Natural killer cell (primary cell): ENCODE data around the gene ST8SIA1. TPM values are rescaled to one million over a fixed set of nuclear protein-coding genes. Genes with fewer than 3 reads are reported as not detected.
A peak's percentile ranks its signal among the peaks of the same experiment; 100 is the strongest.

Experiments used
- ATAC-seq, 3 donors: fragments of 150-1000 bp in 2 of 3; fragments of 200-7000 bp in 1 of 3; cut with Tn5 transposase; 1 replicate in 1 of 3; 2 replicates in 2 of 3; pipeline ENCODE4 v1.10.0; 2021; ENCODE audit warnings: mild to moderate bottlenecking in 2 of 3, moderate library complexity in 2 of 3
- DNase-seq, 2 donors: peaks; one replicate each; pipeline versions ENCODE4 v3.0.0 to v3.0.0-alpha.2; 2013 to 2021; ENCODE audit warnings: mixed read lengths in 1 of 2
- H3K27ac ChIP-seq: one replicate; pipeline ENCODE4 v1.5.1; 2013; ENCODE audit warnings: mild to moderate bottlenecking, low read length
- H3K27me3 ChIP-seq: one replicate; pipeline ENCODE4 v1.6.1; 2013; ENCODE audit warnings: low read length; ENCODE audit not compliant: control insufficient read depth, insufficient read depth
- H3K36me3 ChIP-seq: one replicate; pipeline ENCODE4 v1.6.1; 2013; ENCODE audit warnings: low read length; ENCODE audit not compliant: control insufficient read depth, insufficient read depth
- H3K4me1 ChIP-seq: one replicate; pipeline ENCODE4 v1.6.1; 2013; ENCODE audit warnings: low read length; ENCODE audit not compliant: control insufficient read depth, insufficient read depth
- H3K4me3 ChIP-seq: one replicate; pipeline ENCODE4 v1.5.1; 2013; ENCODE audit warnings: low read length
- H3K9me3 ChIP-seq: one replicate; pipeline ENCODE4 v1.6.1; 2013; ENCODE audit warnings: low read length; ENCODE audit not compliant: control insufficient read depth, insufficient read depth
- H3K27ac Mint-ChIP-seq, 2 donors: one replicate each; pipeline ENCODE4 v1.8.0; 2022; ENCODE audit warnings: mild to moderate bottlenecking in 2 of 2, mixed read lengths in 2 of 2, moderate library complexity in 1 of 2
- H3K27me3 Mint-ChIP-seq, 2 donors: one replicate each; pipeline ENCODE4 v1.8.0; 2022; ENCODE audit warnings: low read depth in 2 of 2, mixed read lengths in 2 of 2
- H3K36me3 Mint-ChIP-seq: one replicate; pipeline ENCODE4 v1.8.0; 2022; ENCODE audit warnings: mixed read lengths
- H3K4me1 Mint-ChIP-seq, 2 donors: one replicate each; pipeline ENCODE4 v1.8.0; 2022; ENCODE audit warnings: mixed read lengths in 2 of 2
- H3K4me3 Mint-ChIP-seq: one replicate; pipeline ENCODE4 v1.8.0; 2022; ENCODE audit warnings: mild to moderate bottlenecking, moderate library complexity, mixed read lengths
- H3K9me3 Mint-ChIP-seq, 2 donors: one replicate each; pipeline ENCODE4 v1.8.0; 2022; ENCODE audit warnings: mixed read lengths in 2 of 2
- WGBS: methylation state at CpG from one replicate; pipeline ENCODE4 v1.1.7; 2013; ENCODE audit warnings: missing lambda C conversion rate; ENCODE audit not compliant: insufficient coverage; 5-methylcytosine and 5-hydroxymethylcytosine counted together
- intact Hi-C: fragments of 100-400 bp; cut with micrococcal nuclease; formaldehyde crosslinking; loops from one replicate; pipeline ENCODE4 v1.14.2; 2022
- total RNA-seq, 4 donors: library from RNA; stranded (reverse); fragments of 120-200 nt in 1 of 4; gene quantifications; one replicate each; pipeline versions ENCODE4 v1.2.3 to v1.2.4, GENCODE V29; 2013 to 2022
- TF ChIP-seq, protein P1 (sequence below): fragments of 200-600 bp; IDR thresholded peaks from one replicate; pipeline ENCODE4 v1.8.0; 2022; ENCODE audit warnings: antibody characterized with exemption

Gene ST8SIA1
- total RNA-seq, 3 donors from 2014 or later (not counting 1 experiment from before 2014, with no cell fraction given): 0.60 to 0.79 TPM; not detected in 1

DNA sequence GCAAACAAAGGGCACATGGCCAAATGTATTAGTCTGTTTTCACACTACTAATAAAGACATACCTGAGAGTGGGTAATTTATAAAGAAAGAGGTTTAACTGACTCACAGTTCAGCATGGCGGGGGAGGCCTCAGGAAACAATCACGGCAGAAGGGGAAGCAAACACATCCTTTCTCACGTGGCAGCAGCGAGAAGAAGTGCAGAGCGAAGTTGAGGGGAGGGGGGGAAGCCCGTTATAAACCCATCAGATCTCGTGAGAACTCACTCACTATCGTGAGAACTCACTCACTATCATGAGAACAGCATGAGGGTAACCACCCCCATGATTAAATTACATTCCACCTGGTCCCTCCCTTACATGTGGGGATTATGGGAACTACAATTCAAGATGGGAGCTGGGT lies 66.1 kb downstream of the ST8SIA1 start:
- intact Hi-C loops: no loop called here
- TF ChIP-seq, protein P1, sequence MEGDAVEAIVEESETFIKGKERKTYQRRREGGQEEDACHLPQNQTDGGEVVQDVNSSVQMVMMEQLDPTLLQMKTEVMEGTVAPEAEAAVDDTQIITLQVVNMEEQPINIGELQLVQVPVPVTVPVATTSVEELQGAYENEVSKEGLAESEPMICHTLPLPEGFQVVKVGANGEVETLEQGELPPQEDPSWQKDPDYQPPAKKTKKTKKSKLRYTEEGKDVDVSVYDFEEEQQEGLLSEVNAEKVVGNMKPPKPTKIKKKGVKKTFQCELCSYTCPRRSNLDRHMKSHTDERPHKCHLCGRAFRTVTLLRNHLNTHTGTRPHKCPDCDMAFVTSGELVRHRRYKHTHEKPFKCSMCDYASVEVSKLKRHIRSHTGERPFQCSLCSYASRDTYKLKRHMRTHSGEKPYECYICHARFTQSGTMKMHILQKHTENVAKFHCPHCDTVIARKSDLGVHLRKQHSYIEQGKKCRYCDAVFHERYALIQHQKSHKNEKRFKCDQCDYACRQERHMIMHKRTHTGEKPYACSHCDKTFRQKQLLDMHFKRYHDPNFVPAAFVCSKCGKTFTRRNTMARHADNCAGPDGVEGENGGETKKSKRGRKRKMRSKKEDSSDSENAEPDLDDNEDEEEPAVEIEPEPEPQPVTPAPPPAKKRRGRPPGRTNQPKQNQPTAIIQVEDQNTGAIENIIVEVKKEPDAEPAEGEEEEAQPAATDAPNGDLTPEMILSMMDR: no peak
- H3K4me1 ChIP-seq: no peaks in the 10 kb centered on the region
- H3K36me3 ChIP-seq: no peaks in the 10 kb centered on the region
- Mint-ChIP-seq H3K36me3 (no peaks in the 10 kb centered on the region), H3K27me3 (peaks cover 16 to 43% of the 10 kb centered on the region in 2 donors), H3K4me3 (no peak overlapping the region), H3K9me3 (no peaks in the 10 kb centered on the region), H3K4me1 (peaks cover 6% of the 10 kb centered on the region in 2 donors), H3K27ac (no peak overlapping the region)
- H3K27ac ChIP-seq: no peak overlapping the region
- H3K27me3 ChIP-seq: no peaks in the 10 kb centered on the region
- no peak overlapping the region for H3K4me3 ChIP-seq
- 7% methylated on average over 3 of the region's 8 CpGs for WGBS
- H3K9me3 ChIP-seq: no peaks in the 10 kb centered on the region
- peak in 1 of 3 donors; percentile 55 for ATAC-seq
- no peak for DNase-seq

DNA sequence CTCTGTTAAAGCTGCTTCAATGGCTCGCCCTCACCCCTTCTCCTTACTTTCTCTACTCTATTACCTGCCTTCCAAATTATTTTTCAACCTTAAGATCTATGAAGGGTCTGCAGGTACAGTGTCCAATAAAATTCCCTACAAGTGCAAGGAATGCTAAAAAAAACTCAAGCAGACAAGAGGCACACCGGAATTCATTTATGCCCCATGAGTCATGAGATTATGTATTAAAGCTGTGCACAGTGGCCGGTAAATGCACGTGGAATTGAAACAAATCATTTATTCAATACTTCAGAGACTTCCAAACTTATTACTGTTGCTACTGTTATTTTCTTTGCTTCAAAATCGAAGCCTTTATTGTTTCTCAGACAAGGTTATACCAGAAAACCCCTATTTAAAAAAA lies 68.4 kb downstream of the ST8SIA1 start:
- Mint-ChIP-seq H3K9me3 (no peaks in the 10 kb centered on the region), H3K27ac (no peak overlapping the region), H3K4me1 (peaks cover 6% of the 10 kb centered on the region in 2 donors), H3K36me3 (no peaks in the 10 kb centered on the region), H3K27me3 (peaks cover 12 to 28% of the 10 kb centered on the region in 2 donors), H3K4me3 (no peak overlapping the region)
- no peak for ATAC-seq
- Histone ChIP-seq H3K9me3 (no peaks in the 10 kb centered on the region), H3K27me3 (no peaks in the 10 kb centered on the region), H3K36me3 (no peaks in the 10 kb centered on the region), H3K4me3 (no peak overlapping the region), H3K4me1 (no peaks in the 10 kb centered on the region), H3K27ac (no peak overlapping the region)
- intact Hi-C loops: no loop called here
- no peak for DNase-seq
- TF ChIP-seq, protein P1: no peak
- WGBS: 90% methylated on average over 4 of the region's 5 CpGs

DNA sequence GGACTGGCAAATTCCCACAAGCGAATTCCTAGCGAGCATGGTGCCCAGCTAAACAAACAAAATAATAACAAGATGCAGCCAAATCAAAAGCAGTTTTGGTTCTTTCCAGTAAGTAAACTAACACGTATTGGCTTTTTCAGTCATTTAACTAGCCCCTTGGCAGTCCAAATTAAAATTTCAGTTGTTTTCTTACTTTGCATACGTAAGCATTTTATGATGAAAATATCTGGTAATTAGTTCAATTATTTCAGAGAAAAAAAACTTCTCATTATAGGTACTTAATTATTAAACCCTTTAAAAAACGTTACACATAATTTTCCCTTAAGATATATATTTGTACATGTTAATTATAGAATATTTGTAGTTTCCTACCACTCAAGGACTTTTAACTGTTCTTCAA lies 70.1 kb downstream of the ST8SIA1 start:
- Mint-ChIP-seq H3K27ac (no peak overlapping the region), H3K4me1 (peaks cover 6% of the 10 kb centered on the region in 2 donors), H3K36me3 (no peaks in the 10 kb centered on the region), H3K4me3 (no peak overlapping the region), H3K9me3 (no peaks in the 10 kb centered on the region), H3K27me3 (peaks cover 12 to 28% of the 10 kb centered on the region in 2 donors)
- TF ChIP-seq, protein P1: no peak
- intact Hi-C loops: no loop called here
- H3K27ac ChIP-seq: no peak overlapping the region
- DNase-seq: no peak
- no peaks in the 10 kb centered on the region for H3K4me1 ChIP-seq
- no peaks in the 10 kb centered on the region for H3K9me3 ChIP-seq
- no peaks in the 10 kb centered on the region for H3K27me3 ChIP-seq
- H3K4me3 ChIP-seq: no peak overlapping the region
- ATAC-seq: no peak
- H3K36me3 ChIP-seq: no peaks in the 10 kb centered on the region
- 95% methylated on average over 3 of the region's 5 CpGs for WGBS

GRCh38 chr12:22262309-22262708 lies 72.2 kb downstream of the ST8SIA1 start:
- H3K9me3 ChIP-seq: no peaks in the 10 kb centered on the region
- no peaks in the 10 kb centered on the region for H3K36me3 ChIP-seq
- ATAC-seq (no peak), DNase-seq (no peak)
- no peaks in the 10 kb centered on the region for H3K27me3 ChIP-seq
- Mint-ChIP-seq H3K36me3 (no peaks in the 10 kb centered on the region), H3K27ac (no peak overlapping the region), H3K9me3 (no peaks in the 10 kb centered on the region), H3K4me1 (no peaks in the 10 kb centered on the region), H3K4me3 (no peak overlapping the region), H3K27me3 (peaks cover 14 to 18% of the 10 kb centered on the region in 2 donors)
- H3K4me1 ChIP-seq: no peaks in the 10 kb centered on the region
- WGBS: 52% methylated on average over 2 of the region's 2 CpGs
- TF ChIP-seq, protein P1: no peak
- no peak overlapping the region for H3K4me3 ChIP-seq
- H3K27ac ChIP-seq: no peak overlapping the region
- intact Hi-C loops: no loop called here
